SK-N-MC (cell line): ENCODE results near the gene ULK3.

Experiments used
- DNase-seq: peaks from one replicate; pipeline ENCODE4 v3.0.0-alpha.2; 2011; ENCODE audit warnings: low read depth, low spot score
- H3K27ac ChIP-seq: fragments of 200-600 bp; sonication (generic); 2 replicates; pipeline ENCODE4 v1.5.1; 2016; ENCODE audit warnings: mixed run types
- H3K36me3 ChIP-seq: fragments of 200-600 bp; sonication (generic); 2 replicates; pipeline ENCODE4 v1.6.1; 2017; ENCODE audit warnings: antibody characterized with exemption, low read length, mixed read lengths; ENCODE audit not compliant: insufficient read depth
- H3K4me3 ChIP-seq: fragments of 200-600 bp; sonication (generic); 2 replicates; pipeline ENCODE4 v1.5.1; 2016
- H3K9ac ChIP-seq: fragments of 200-600 bp; sonication (generic); 2 replicates; pipeline ENCODE4 v1.8.0; 2017; ENCODE audit warnings: mixed run types, mixed read lengths; ENCODE audit not compliant: insufficient read length
- H3K9me3 ChIP-seq: fragments of 200-600 bp; sonication (generic); 2 replicates; pipeline ENCODE4 v1.6.1; 2017; ENCODE audit warnings: low read depth, mild to moderate bottlenecking, antibody characterized with exemption, low read length, moderate library complexity, mixed read lengths
- EZH2 ChIP-seq: fragments of 200-600 bp; sonication (generic); IDR thresholded peaks from one replicate; pipeline ENCODE4 v1.6.1; 2017; ENCODE audit warnings: antibody characterized with exemption
- FOXP2 ChIP-seq: optimal IDR thresholded peaks from 2 replicates; pipeline ENCODE3; 2011; ENCODE audit warnings: mild to moderate bottlenecking, moderate library complexity; ENCODE audit not compliant: insufficient read depth; ENCODE audit errors: extremely low read length, control extremely low read depth
- POLR2AphosphoS5 ChIP-seq: IDR thresholded peaks from 2 replicates; pipeline ENCODE4 v1.6.1; 2012; ENCODE audit warnings: mild to moderate bottlenecking, low read depth, low read length, borderline replicate concordance

The ULK3 gene

DNA sequence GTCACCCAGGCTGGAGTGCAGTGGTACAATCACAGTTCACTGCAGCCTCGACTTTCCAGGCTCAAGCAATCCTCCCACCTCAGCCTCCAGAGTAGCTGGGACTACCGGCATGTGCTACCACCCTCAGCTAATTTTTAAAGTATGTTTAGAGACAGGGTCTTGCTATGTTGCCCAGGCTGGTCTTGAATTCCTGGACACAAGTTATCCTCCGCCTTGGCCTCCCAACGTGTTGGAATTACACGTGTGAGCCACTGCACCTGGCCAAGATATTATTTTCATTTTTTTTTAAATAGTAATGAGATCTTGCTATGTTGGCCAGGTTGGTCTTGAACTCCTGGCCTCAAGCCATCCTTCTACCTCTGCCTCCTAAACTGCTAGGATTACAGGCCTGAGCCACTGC is 42.5 kb upstream of the ULK3 start:
- Histone ChIP-seq H3K36me3 (no peaks in the 10 kb centered on the region), H3K27ac (no peak overlapping the region), H3K9ac (no peak overlapping the region), H3K9me3 (no peaks in the 10 kb centered on the region), H3K4me3 (no peak overlapping the region)
- DNase-seq = no peak
- no peak for TF ChIP-seq EZH2
- TF ChIP-seq FOXP2 = no peak
- TF ChIP-seq POLR2AphosphoS5 = no peak

DNA sequence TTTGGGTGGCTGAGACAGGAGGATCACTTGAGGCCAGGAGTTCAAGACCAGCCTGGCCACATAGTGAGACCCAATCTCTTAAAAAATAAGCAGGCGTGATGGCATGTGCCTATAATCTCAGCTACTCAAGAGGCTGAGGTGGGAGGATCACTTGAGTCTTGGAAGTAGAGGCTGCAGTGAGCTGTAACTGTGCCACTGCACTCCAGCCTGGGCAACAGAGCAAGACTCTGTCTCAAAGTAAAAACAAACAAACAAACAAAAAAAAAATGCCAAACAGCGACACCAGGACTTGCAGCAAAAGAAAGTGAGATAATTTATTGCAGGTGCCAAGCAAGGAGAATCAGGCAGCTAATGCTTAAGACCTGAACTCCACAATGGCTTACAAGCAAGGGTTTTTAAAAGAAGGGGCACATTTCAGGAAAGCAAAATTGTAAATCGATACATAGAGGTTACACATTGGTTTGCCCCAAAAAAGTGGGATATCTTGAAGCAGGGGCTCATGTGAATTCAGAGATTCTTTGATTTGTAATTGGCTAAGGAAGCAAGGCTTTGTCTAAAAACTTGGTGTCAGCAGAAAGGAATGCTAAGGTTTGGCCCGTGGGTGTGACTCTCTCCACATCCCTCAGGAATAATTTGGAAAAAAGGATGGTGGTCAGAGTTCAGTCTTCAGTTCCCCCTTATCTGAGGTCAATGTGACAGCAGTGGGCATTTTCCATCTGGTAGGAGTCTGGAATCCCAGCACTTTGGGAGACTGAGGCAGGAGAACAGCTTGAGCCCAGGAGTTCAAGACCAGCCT is 41.7 kb upstream of the ULK3 start:
- Histone ChIP-seq H3K9ac (no peak overlapping the region), H3K9me3 (no peaks in the 10 kb centered on the region), H3K27ac (no peak overlapping the region), H3K36me3 (no peaks in the 10 kb centered on the region), H3K4me3 (no peak overlapping the region)
- DNase-seq = no peak
- TF ChIP-seq EZH2 (no peak), FOXP2 (no peak), POLR2AphosphoS5 (no peak)

DNA sequence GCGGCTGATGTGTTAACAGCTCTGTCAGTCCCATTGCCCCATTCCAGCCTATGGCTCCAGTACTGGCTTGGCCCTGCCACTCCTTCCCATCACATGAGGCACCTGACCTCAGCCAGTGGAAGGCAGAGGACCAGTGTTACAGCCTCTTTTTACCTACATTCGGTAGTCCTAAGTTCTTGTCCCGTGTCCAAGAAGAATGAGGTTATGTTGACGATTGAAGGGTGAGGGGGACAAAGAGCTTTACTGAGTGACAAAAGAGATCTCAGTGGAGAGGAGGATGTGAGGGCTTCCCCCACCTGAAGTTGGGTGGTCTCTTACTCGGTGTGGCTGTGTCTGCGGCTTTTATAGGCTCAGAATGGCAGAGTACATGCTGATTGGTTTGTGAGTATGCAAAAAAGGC is 39.6 kb upstream of the ULK3 start:
- Histone ChIP-seq H3K36me3 (no peaks in the 10 kb centered on the region), H3K9ac (no peak overlapping the region), H3K4me3 (no peak overlapping the region), H3K27ac (no peak overlapping the region), H3K9me3 (no peaks in the 10 kb centered on the region)
- TF ChIP-seq EZH2 (no peak), FOXP2 (no peak), POLR2AphosphoS5 (no peak)
- DNase-seq = no peak

DNA sequence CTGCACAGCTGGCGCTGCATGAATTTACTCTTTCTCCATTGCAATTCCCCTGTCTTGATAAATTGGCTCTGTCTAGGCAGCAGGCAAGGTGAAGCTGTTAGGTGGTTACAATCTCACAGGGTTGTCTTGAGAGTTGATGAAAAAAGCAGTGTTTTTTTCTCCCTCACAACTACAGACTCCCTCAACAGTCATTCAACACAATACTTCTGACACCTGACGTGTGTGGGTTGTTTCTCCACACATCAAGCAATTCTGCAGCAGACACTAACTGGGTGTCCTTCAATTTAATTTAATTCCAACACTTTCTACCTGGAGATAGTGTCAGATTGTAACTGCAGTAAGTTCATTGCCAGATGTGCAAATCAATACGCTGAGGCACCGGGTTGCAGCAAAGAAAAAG is 35.3 kb upstream of the ULK3 start:
- no peak overlapping the region for H3K27ac ChIP-seq
- no peak overlapping the region for H3K4me3 ChIP-seq
- TF ChIP-seq FOXP2 (no peak), EZH2 (no peak), POLR2AphosphoS5 (no peak)

DNA sequence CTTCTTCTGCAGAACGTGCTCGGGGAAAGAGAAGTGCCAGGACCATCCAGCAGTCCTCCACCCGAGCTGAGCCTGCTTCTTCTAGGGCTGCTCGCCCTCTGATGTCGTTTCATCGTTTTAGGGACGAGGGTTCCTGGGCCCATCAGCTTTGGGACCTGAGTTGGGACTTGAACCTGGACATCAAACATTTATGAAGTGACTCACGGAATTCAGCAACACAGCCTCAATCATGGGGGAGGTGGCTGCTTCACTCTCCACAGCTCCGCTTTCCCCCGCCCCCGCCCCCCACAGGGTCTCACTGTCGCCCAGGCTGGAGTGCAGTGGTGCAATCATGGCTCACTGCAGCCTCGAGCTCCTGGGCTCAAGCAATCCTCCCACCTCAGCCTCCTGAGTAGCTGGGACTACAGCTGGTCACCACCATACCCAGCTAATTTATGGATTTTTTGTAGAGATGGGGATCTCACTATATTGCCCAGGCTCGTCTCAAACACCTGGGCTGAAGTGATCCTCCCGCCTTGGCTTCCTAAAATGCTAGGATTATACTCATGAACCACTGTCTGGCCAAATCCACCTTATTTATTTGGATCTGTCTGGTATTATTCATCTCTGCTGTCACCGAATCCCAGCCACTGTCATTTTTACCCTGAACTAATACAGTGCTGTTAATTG is 30.9 kb upstream of the ULK3 start:
- Histone ChIP-seq H3K9me3 (no peaks in the 10 kb centered on the region), H3K36me3 (peaks cover 6% of the 10 kb centered on the region; the same call in 1 of the 2 replicates), H3K4me3 (peak overlapping the region; percentile 95), H3K9ac (peak overlapping the region; percentile 39), H3K27ac (no peak overlapping the region)
- no peak for TF ChIP-seq EZH2
- TF ChIP-seq POLR2AphosphoS5 = no peak
- no peak for TF ChIP-seq FOXP2
- no peak for DNase-seq

More for the DNA sequence above, 35.3 kb upstream of the ULK3 start:
- no peak for DNase-seq
- Histone ChIP-seq H3K9me3 (no peaks in the 10 kb centered on the region), H3K9ac (no peak overlapping the region), H3K36me3 (no peaks in the 10 kb centered on the region)

DNA sequence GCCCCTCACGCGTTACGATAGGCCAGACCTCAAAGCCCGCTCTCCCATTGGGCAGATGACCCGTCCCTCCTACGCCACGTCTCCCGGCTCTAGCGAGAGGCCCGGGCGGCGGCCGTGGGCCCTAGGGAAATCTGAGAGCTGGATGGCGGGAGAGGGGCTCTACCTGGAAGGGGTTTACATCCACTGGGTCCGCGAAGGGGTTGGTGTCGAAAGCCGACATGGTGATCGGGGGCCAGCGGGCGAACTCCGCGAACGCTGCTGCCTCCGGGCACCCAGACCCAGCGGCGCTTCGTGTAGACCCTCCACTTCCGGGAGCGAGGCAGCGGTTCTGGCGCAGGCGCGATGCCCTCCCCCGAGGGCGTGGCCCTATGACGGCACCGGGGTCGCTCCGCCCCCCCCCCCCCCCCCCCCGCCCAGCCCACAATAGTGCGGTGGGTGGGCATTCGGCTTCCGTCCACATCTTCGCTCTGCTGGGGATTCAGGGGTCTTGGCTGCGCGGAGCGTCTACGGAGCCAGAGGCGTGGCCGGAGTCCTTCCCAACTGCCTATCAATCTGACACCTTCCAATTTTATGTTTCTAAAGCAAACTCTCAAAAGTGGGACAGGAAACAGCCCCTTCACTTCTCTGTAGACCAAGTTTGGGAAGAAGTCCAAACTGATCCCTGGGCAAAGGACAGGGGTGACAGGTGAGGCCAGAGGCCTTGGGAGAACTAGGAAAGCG is 30.2 kb upstream of the ULK3 start, which contains the start of gene SCAMP2:
Gene SCAMP2, minus strand, starts transcription at position 330 of the 720 bp plus-strand sequence. Its CDS starts 110 bp downstream, at position 220.
- H3K27ac ChIP-seq = peak within 1 kb of the TSS; percentile 92

DNA sequence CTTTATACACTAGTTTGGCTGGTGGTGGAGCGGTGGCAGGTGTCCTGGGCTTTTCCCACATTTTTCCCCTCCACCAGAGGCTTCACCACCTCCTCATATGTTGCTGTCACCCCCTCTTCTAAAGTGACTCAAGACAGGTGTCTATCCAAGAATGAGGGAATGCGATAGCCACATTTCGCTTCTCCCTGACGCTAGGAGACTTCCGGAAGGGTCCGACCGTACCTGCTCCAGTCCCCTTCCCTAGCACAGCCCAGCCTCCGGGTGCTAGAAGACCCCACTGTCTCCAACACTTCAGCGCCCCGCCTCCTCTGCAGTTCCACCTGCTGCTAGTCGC is 29.7 kb upstream of the ULK3 start:
- Histone ChIP-seq H3K4me3 (peak overlapping the region; percentile 95), H3K9ac (peak overlapping the region; percentile 93), H3K27ac (peak overlapping the region; percentile 92), H3K36me3 (peaks cover 18% of the 10 kb centered on the region), H3K9me3 (no peaks in the 10 kb centered on the region)
- TF ChIP-seq POLR2AphosphoS5 = no peak
- no peak for TF ChIP-seq EZH2
- TF ChIP-seq FOXP2 = no peak
- DNase-seq = no peak

More for the DNA sequence above, 30.2 kb upstream of the ULK3 start, which contains the start of gene SCAMP2:
- DNase-seq = no peak
- Histone ChIP-seq H3K36me3 (peaks cover 13% of the 10 kb centered on the region), H3K4me3 (peak within 1 kb of the TSS; percentile 95), H3K9ac (peak within 1 kb of the TSS; percentile 93), H3K9me3 (no peaks in the 10 kb centered on the region)
- TF ChIP-seq EZH2 = no peak
- peak; percentile 89 for TF ChIP-seq POLR2AphosphoS5
